Activated CD8-positive, alpha-beta T cell treated with anti-CD3 and anti-CD28 coated beads, Interleukin-2, amount 10 ng/mL, durations not matched to agents 7 days and 5 days (primary cell): Measurements from ENCODE around the gene PHF21A. TPM values are rescaled to one million over a fixed set of nuclear protein-coding genes. Genes with fewer than 3 reads are reported as not detected.

Experiments
- ATAC-seq: fragments of 150-1000 bp; cut with Tn5 transposase; one replicate; pipeline ENCODE4 v1.10.0; 2021; ENCODE audit warnings: moderate library complexity
- CTCF ChIA-PET: fragments of 350-600 bp; sonication (Branson Sonifier 250); formaldehyde crosslinking; loops from one replicate; lab custom pipeline; 2021; ENCODE audit warnings: antibody characterized with exemption; lab: Charles Lee
- POLR2A ChIA-PET: fragments of 350-600 bp; sonication (Branson Sonifier 250); formaldehyde crosslinking; loops from one replicate; lab custom pipeline; 2021; ENCODE audit warnings: antibody characterized with exemption; lab: Charles Lee
- DNase-seq: peaks from one replicate; pipeline ENCODE4 v3.0.0-alpha.2; 2020
- H3K27ac Mint-ChIP-seq: one replicate; pipeline ENCODE4 v1.8.0; 2021; ENCODE audit warnings: mild to moderate bottlenecking, mixed read lengths
- H3K27me3 Mint-ChIP-seq: one replicate; pipeline ENCODE4 v1.8.0; 2021; ENCODE audit warnings: low read depth, mixed read lengths
- H3K36me3 Mint-ChIP-seq: one replicate; pipeline ENCODE4 v1.8.0; 2021; ENCODE audit warnings: low read depth, mixed read lengths
- H3K4me1 Mint-ChIP-seq: one replicate; pipeline ENCODE4 v1.8.0; 2021; ENCODE audit warnings: low read depth, mixed read lengths
- H3K4me3 Mint-ChIP-seq: one replicate; pipeline ENCODE4 v1.8.0; 2021; ENCODE audit warnings: mild to moderate bottlenecking, mixed read lengths
- H3K9me3 Mint-ChIP-seq: one replicate; pipeline ENCODE4 v1.8.0; 2022; ENCODE audit warnings: mixed read lengths; ENCODE audit not compliant: insufficient read depth
- total RNA-seq, 2 experiments: library from RNA; stranded (reverse); gene quantifications; one replicate each; pipeline ENCODE4 v1.2.3, GENCODE V29; 2021

The PHF21A gene
- total RNA-seq, 2 experiments from 2014 or later: 26.9 to 27.0 TPM

DNA sequence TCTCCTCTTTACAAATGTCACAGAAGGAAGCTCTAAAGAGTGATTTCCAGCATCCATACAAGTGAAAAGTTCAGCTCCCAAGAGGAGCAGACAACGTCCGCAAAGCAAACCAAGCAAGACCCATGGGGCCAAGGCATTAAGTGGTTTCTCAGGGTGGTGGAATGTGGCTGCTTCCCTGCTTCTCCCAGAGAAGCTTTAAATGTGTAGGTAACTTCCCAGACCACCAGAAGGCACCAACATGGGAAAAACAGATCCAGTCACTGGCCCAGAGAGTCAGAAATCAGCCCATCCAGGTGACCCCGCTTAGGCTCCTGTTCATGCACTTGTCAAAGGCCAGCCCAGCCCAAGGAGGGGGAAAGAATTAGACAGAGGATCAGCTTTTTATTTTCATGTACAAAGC is 13.3 kb upstream of the PHF21A start:
- DNase-seq (no peak), ATAC-seq (no peak)
- no peaks in the 10 kb centered on the region for H3K36me3 Mint-ChIP-seq
- H3K4me1 Mint-ChIP-seq: peaks cover 2% of the 10 kb centered on the region
- no peak overlapping the region for H3K4me3 Mint-ChIP-seq
- no peak overlapping the region for H3K27ac Mint-ChIP-seq
- H3K9me3 Mint-ChIP-seq: no peaks in the 10 kb centered on the region
- ChIA-PET CTCF (interaction anchor here (1.6 kb wide), 1 partner anchor 105 kb away, joined by 5 read pairs; no protein-coding TSS in a partner anchor), POLR2A (no interaction called here)
- peaks cover 11% of the 10 kb centered on the region for H3K27me3 Mint-ChIP-seq

DNA sequence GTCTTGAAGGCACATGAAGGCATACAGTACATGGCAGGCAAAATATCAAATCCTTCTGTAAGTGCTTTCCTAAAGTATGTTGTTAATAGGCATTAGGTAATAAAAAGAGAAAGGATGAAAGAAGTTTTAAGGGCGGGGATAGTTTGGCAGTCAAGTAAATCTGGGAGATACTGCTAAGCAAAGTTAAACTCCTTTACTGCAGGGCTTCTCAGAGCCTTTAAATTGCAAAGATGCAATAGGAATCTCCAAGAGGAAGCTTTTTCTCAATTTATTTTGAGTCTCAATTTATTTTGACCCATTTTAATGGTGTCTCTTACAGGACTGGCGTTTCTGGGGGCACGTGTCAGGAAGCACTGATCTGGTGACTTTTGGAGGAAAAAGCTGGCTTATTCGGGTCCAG is 12.8 kb upstream of the PHF21A start:
- Mint-ChIP-seq H3K27ac (no peak overlapping the region), H3K27me3 (peaks cover 11% of the 10 kb centered on the region), H3K4me1 (peaks cover 2% of the 10 kb centered on the region), H3K9me3 (no peaks in the 10 kb centered on the region), H3K36me3 (no peaks in the 10 kb centered on the region), H3K4me3 (no peak overlapping the region)
- ChIA-PET CTCF (interaction anchor here (1.6 kb wide), 1 partner anchor 105 kb away, joined by 5 read pairs; no protein-coding TSS in a partner anchor), POLR2A (no interaction called here)
- DNase-seq (no peak), ATAC-seq (no peak)

DNA sequence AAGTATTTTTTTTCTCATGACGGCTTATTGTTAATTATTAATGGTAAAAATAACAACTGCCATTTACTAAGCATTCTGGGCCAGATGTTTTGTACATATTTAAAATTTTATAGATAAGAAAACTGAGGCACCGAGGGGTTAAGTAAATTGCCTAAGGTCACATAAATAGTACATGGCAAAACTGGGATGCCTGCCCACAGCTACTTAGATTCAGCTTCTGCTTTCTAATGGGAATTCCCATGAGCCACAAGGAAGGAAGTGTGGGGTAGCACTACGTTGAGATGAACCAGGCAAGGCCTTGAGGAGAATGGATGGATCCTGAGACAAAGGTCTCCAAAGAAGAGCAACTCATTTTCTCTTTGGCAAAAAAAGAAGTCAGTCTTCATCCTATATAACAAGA is 11.9 kb upstream of the PHF21A start:
- ChIA-PET POLR2A (no interaction called here), CTCF (no interaction called here)
- DNase-seq (no peak), ATAC-seq (no peak)
- no peaks in the 10 kb centered on the region for H3K9me3 Mint-ChIP-seq
- H3K27ac Mint-ChIP-seq: no peak overlapping the region
- H3K36me3 Mint-ChIP-seq: no peaks in the 10 kb centered on the region
- H3K4me3 Mint-ChIP-seq: no peak overlapping the region
- H3K4me1 Mint-ChIP-seq: peaks cover 2% of the 10 kb centered on the region
- H3K27me3 Mint-ChIP-seq: peaks cover 8% of the 10 kb centered on the region

DNA sequence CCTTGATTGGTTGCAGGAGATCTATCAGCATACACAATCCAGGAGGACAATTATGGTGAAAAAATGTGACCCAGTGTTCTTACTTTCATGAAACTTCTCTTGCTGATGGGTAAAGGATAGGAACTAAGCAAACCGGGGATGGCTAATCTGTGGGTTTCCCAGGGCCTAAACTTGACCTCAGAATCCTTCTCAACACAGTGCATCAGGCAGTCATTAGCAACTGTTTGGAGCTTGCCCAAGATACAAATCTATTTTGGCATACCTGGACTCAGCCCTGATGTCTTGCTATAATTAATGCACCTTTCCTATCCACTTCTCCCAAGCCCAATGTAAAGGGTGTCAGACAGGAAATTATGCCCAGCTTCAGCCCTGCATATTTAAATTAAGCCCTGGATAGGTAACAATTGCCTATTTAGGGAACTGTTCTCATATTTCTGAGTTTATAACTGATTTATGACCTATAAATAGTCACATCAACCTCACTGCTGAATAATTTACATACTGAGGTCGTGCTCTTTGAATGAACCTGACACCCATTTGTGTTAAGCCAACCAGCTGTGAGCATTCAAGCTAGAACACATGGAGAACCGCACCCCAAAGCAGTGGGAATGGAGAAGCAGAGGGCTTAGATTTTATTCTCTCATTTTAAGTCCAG is 9.2 kb upstream of the PHF21A start:
- ATAC-seq: no peak
- H3K36me3 Mint-ChIP-seq: no peaks in the 10 kb centered on the region
- peaks cover 8% of the 10 kb centered on the region for H3K27me3 Mint-ChIP-seq
- no peak overlapping the region for H3K4me3 Mint-ChIP-seq
- peaks cover 17% of the 10 kb centered on the region for H3K4me1 Mint-ChIP-seq
- H3K27ac Mint-ChIP-seq: no peak overlapping the region
- no peaks in the 10 kb centered on the region for H3K9me3 Mint-ChIP-seq
- DNase-seq: no peak
- POLR2A ChIA-PET: no interaction called here
- CTCF ChIA-PET: interaction anchor here (0.7 to 1.1 kb wide), 2 partner anchors 47 to 109 kb away, joined by 3 read pairs; no protein-coding TSS in a partner anchor

DNA sequence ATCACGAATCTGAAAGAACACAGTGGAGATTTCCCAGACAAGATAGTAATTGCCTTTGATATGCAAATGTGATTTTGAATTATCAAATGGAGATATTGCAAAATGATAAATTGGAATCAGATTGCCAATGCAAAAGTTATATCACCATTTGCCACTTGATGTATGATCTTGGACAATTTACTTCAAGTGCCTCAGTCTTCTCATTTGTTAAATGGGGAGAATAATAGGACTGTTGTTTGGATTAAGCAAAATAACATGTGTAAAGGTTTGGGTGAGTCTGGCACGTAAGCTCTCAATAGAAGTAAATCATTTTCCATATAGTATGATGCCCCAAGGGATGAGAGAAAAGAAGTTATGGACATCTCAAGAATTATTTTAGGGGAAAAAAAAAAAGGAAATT is 7.9 kb upstream of the PHF21A start:
- ChIA-PET POLR2A (interaction anchor here (0.6 kb wide), 1 partner anchor 114 kb away, joined by 4 read pairs; no protein-coding TSS in a partner anchor), CTCF (no interaction called here)
- ATAC-seq (no peak), DNase-seq (no peak)
- H3K4me1 Mint-ChIP-seq: peaks cover 17% of the 10 kb centered on the region
- no peaks in the 10 kb centered on the region for H3K9me3 Mint-ChIP-seq
- H3K36me3 Mint-ChIP-seq: no peaks in the 10 kb centered on the region
- H3K27me3 Mint-ChIP-seq: peaks cover 2% of the 10 kb centered on the region
- no peak overlapping the region for H3K27ac Mint-ChIP-seq
- no peak overlapping the region for H3K4me3 Mint-ChIP-seq

DNA sequence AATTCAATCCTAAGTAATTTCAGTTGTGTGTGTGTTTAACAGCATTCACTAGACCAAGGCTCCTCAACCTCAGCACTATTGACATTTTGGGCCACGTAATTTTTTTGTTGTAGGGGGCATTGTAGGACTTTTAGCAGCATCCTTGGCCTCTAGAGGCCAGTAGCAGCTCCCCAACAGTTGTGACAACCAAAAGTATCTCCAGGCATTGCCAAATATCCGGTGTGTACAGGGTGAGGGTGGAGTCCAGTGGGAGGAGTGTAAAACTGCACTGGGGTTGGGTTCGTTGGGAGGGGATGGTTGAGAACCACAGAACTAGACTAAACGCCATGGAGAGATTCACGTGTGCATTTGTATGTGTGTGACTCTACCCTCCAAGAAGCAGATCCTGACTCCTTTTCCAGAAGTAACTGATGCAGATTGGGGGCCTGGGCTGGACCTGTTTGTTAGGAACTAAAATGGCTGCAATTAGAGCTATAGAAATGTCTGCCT is 5.9 kb upstream of the PHF21A start:
- Mint-ChIP-seq H3K27ac (peak overlapping the region; percentile 74), H3K4me3 (peak overlapping the region; percentile 17), H3K4me1 (peaks cover 21% of the 10 kb centered on the region), H3K9me3 (no peaks in the 10 kb centered on the region), H3K27me3 (no peaks in the 10 kb centered on the region), H3K36me3 (no peaks in the 10 kb centered on the region)
- POLR2A ChIA-PET: no interaction called here
- DNase-seq (peak; percentile 81), ATAC-seq (peak; percentile 99)
- CTCF ChIA-PET: interaction anchor here (0.9 to 3.3 kb wide), 11 partner anchors 9 to 182 kb away, joined by 3 to 20 read pairs (median 4); no protein-coding TSS in a partner anchor

DNA sequence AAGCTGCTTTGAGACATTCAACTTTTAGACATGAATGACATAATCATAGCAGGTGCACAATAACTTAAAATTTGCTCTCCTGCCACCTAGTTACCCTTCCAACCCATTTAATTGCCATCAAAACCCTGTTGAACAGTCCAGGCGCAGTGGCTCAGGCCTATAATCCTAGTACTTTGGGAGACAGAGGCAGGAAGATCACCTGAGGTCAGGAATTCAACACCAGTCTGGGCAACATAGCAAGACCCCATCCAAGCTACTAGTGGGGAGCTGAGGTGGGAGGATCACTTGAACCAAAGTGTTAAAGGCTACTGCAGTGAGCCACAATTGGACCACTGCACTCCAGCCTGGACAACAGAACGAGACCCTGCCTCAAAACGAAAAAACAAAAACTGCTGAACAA is 4.0 kb upstream of the PHF21A start:
- Mint-ChIP-seq H3K36me3 (no peaks in the 10 kb centered on the region), H3K27ac (no peak overlapping the region), H3K9me3 (no peaks in the 10 kb centered on the region), H3K4me1 (peaks cover 21% of the 10 kb centered on the region), H3K4me3 (no peak overlapping the region), H3K27me3 (no peaks in the 10 kb centered on the region)
- ATAC-seq (no peak), DNase-seq (no peak)
- CTCF ChIA-PET: interaction anchor here (0.7 to 3.3 kb wide), 4 partner anchors 13 to 182 kb away, joined by 3 to 20 read pairs (median 3); no protein-coding TSS in a partner anchor
- POLR2A ChIA-PET: no interaction called here

DNA sequence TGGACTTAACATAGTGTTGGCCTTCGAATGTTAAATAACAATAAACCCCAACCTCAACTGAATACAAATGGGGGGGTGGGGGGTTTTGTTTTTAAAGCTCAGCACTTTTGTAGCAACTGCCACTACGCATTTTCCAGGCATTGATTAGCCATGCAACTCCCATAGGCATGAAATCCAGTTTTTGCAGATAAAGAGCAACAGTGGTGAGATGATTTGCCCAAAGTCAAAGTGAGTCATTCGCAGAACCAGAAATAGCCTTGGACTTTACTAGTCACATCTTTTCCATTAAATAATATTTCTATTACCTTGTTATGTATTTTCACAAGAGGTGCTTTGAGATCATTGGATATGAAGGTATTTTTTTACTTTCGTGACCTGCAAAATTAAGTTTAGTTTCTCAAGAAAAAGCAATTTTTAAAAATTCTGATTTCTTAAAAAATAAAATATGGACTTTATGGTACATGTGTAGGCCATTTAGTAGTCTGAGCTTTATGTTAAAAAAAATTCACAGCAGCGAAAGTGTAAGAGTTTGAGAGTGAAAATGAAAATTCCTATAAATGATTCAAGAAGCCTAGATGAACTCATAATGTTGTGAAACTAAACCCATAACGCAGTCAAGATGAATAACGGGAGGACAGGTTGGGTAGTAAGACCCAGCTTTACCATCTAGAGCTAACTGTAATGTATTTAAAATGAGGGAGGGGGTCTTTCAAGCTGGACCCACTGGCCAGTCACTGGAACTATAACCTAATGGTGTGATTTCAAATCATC is 1.9 kb upstream of the PHF21A start:
- CTCF ChIA-PET: interaction anchor here (1.5 to 1.8 kb wide), 3 partner anchors 9 to 158 kb away, joined by 3 to 6 read pairs (median 4); no protein-coding TSS in a partner anchor
- H3K9me3 Mint-ChIP-seq: no peaks in the 10 kb centered on the region
- peaks cover 2% of the 10 kb centered on the region for H3K36me3 Mint-ChIP-seq
- peak overlapping the region; percentile 81 for H3K4me3 Mint-ChIP-seq
- no peak for DNase-seq
- peaks cover 34% of the 10 kb centered on the region for H3K4me1 Mint-ChIP-seq
- no peaks in the 10 kb centered on the region for H3K27me3 Mint-ChIP-seq
- no peak overlapping the region for H3K27ac Mint-ChIP-seq
- POLR2A ChIA-PET: interaction anchor here (0.6 kb wide), 1 partner anchor 165 kb away, joined by 3 read pairs; no protein-coding TSS in a partner anchor
- ATAC-seq: no peak

DNA sequence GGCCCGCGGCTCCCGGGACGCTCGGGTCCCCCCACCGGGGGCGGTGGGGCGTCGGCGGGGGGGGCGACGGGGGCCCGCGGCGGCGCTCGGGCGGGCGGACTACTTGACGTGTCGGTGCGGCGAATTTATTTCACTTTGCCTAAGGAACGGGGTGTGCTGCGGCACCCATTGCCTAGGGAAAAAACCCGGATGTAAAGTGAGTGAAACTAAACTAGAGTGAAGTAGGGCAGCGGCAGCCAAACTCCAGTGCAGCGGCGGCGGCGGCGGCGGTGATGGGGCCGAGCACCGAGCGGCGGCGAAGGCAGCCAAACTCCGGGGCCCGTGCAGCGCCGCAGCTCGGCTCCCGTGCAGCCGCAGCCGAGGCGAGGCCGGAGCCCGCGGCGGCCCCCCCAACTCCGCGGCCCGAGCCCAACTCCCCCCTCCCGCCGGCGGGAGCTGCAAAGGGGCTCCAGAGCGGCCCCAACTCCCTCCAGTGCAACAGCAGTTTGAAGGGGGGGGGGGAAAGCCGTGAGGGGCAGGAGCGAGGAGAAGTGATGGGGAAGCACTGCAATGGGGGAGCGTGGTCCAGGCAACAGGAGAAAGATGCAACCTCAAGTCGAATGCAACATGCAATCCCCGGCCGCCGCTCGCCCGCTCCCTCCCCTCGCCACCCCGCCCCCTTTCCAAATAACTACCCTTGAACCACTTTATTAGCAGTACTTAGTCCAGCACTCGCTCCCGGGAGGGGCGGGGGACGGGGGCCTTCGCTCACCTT is 647 bp upstream of the PHF21A start:
- peaks cover 2% of the 10 kb centered on the region for H3K36me3 Mint-ChIP-seq
- POLR2A ChIA-PET: no interaction called here
- DNase-seq (peak; percentile 81), ATAC-seq (peak; percentile 66)
- peaks cover 36% of the 10 kb centered on the region for H3K4me1 Mint-ChIP-seq
- CTCF ChIA-PET: interaction anchor here (1.5 to 1.8 kb wide), 3 partner anchors 8 to 157 kb away, joined by 3 to 6 read pairs (median 4); no protein-coding TSS in a partner anchor
- peak overlapping the region; percentile 81 for H3K4me3 Mint-ChIP-seq
- peak overlapping the region; percentile 91 for H3K27ac Mint-ChIP-seq
- no peaks in the 10 kb centered on the region for H3K9me3 Mint-ChIP-seq
- no peaks in the 10 kb centered on the region for H3K27me3 Mint-ChIP-seq

DNA sequence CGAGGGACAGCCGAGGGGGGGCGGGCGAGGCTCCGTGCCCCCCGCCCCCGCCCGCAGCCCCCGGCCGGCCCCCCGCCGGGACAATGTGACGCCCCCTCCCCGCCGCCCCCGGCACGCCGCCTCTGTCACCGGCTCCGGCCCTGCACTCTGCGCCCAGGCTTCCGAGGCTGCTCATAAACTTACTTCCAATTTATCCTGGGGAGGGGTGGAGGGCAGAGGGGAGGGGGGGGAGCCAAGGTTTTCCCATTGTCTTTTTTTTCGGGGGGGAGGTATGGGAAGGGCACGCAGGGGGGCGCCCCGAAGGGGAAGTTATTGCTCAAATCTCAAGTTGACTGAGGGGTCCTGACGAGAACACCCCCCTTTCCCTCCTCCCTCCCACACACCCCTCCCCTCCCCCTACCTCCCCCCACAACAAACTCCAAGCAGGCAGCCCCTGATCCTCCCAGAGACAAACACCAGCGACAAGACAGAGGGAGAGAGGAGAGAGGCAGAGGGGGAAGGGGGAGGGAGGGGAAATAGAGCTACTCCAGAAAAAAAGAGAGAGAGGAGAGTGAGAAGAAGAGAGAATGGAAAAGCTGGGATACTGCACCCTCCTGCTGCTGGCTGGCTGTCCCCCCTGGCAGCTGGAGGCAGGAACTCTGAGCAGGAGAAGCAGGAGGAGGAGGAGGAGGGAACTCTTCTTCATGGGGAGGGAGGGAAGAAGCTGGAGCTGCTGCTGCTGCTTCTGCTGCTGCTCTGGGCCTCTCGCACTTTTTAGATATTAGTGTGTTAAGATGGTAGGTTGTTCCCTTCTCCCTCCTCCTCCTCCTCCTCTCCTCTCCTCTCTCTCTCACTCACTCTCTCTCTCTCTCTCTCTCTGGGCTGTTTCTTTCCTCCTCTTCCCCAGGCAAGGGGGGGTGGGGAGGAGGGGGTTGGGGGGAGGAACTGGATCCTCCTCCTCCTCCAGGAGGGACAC is 631 bp downstream of the PHF21A start:
- H3K27ac Mint-ChIP-seq: peak overlapping the region; percentile 91
- H3K4me3 Mint-ChIP-seq: peak overlapping the region; percentile 86
- peak; percentile 25 for ATAC-seq
- no peaks in the 10 kb centered on the region for H3K27me3 Mint-ChIP-seq
- POLR2A ChIA-PET: interaction anchor here (0.6 kb wide), 1 partner anchor 18 kb away, joined by 3 read pairs; no protein-coding TSS in a partner anchor
- CTCF ChIA-PET: interaction anchor here (0.6 to 0.9 kb wide), 3 partner anchors 21 to 248 kb away, joined by 3 read pairs; no protein-coding TSS in a partner anchor
- H3K4me1 Mint-ChIP-seq: peaks cover 40% of the 10 kb centered on the region
- H3K9me3 Mint-ChIP-seq: no peaks in the 10 kb centered on the region
- DNase-seq: peak; percentile 43
- H3K36me3 Mint-ChIP-seq: peaks cover 2% of the 10 kb centered on the region
